Mesenchymal stem cell (in vitro differentiated cells and primary cell): ENCODE measurements around the gene MYMX. TPM values are rescaled to one million over a fixed set of nuclear protein-coding genes. Genes with fewer than 3 reads are reported as not detected.
A peak's percentile ranks its signal among the peaks of the same experiment; 100 is the strongest.

Source experiments
- DNase-seq: peaks from one replicate; pipeline ENCODE4 v3.0.0-alpha.2; 2013
- H2AFZ ChIP-seq: one replicate; pipeline ENCODE4 v1.6.1; 2013; ENCODE audit warnings: low read depth, mild to moderate bottlenecking, control low read depth, inconsistent platforms, low read length, moderate library complexity
- H2AK5ac ChIP-seq: 2 replicates; pipeline ENCODE4 v1.6.1; 2013; ENCODE audit warnings: low read length, moderate library complexity, mild to moderate bottlenecking, inconsistent platforms; ENCODE audit not compliant: severe bottlenecking
- H2BK120ac ChIP-seq: one replicate; pipeline ENCODE4 v1.6.1; 2013; ENCODE audit warnings: low read depth, mild to moderate bottlenecking, inconsistent platforms, low read length, moderate library complexity
- H2BK12ac ChIP-seq, 2 experiments: one replicate each; pipeline ENCODE4 v1.6.1; 2013; ENCODE audit warnings: inconsistent platforms in 2 of 2, low read length in 2 of 2, mild to moderate bottlenecking in 2 of 2, moderate library complexity in 2 of 2, control low read depth in 1 of 2
- H2BK15ac ChIP-seq: one replicate; pipeline ENCODE4 v1.6.1; 2013; ENCODE audit warnings: mild to moderate bottlenecking, low read depth, inconsistent platforms; ENCODE audit not compliant: poor library complexity, severe bottlenecking
- H2BK5ac ChIP-seq: 2 replicates; pipeline ENCODE4 v1.6.1; 2013; ENCODE audit warnings: low read depth, mild to moderate bottlenecking, low read length, control low read depth, inconsistent platforms; ENCODE audit not compliant: poor library complexity, severe bottlenecking
- H3K14ac ChIP-seq, 2 experiments: one replicate each; pipeline ENCODE4 v1.6.1; 2013; ENCODE audit warnings: inconsistent platforms in 2 of 2, low read length in 2 of 2, control low read depth in 1 of 2, mild to moderate bottlenecking in 1 of 2, moderate library complexity in 1 of 2
- H3K18ac ChIP-seq, 2 experiments: one replicate each; pipeline ENCODE4 v1.6.1; 2013; ENCODE audit warnings: inconsistent platforms in 2 of 2, low read length in 2 of 2, control low read depth in 1 of 2, low read depth in 1 of 2, mild to moderate bottlenecking in 1 of 2
- H3K23ac ChIP-seq, 2 experiments: one replicate each; pipeline ENCODE4 v1.6.1; 2013; ENCODE audit warnings: inconsistent platforms in 2 of 2, low read length in 2 of 2, mild to moderate bottlenecking in 2 of 2, moderate library complexity in 2 of 2, control low read depth in 1 of 2
- H3K27ac ChIP-seq: 2 replicates; pipeline ENCODE4 v1.5.1; 2013; ENCODE audit warnings: mild to moderate bottlenecking, moderate library complexity, low read length, control low read depth, inconsistent platforms; ENCODE audit not compliant: poor library complexity, severe bottlenecking
- H3K27me3 ChIP-seq, 2 experiments: 2 replicates each; pipeline versions ENCODE4 v1.6.1 to v1.7.0; 2013; ENCODE audit warnings: low read length in 2 of 2, mild to moderate bottlenecking in 2 of 2, moderate library complexity in 2 of 2, control low read depth in 1 of 2, inconsistent platforms in 1 of 2; ENCODE audit not compliant: control insufficient read depth in 1 of 2, insufficient read depth in 1 of 2
- H3K36me3 ChIP-seq, 2 experiments: 2 replicates each; pipeline versions ENCODE4 v1.6.1 to v1.7.0; 2013; ENCODE audit warnings: low read length in 2 of 2, control low read depth in 1 of 2, inconsistent platforms in 1 of 2, low read depth in 1 of 2, mild to moderate bottlenecking in 1 of 2; ENCODE audit not compliant: insufficient read depth in 2 of 2, control insufficient read depth in 1 of 2
- H3K4ac ChIP-seq, 2 experiments: one replicate each; pipeline ENCODE4 v1.6.1; 2013; ENCODE audit warnings: inconsistent platforms in 2 of 2, low read length in 2 of 2, mild to moderate bottlenecking in 2 of 2, moderate library complexity in 2 of 2, control low read depth in 1 of 2, low read depth in 1 of 2
- H3K4me1 ChIP-seq: 2 replicates; pipeline ENCODE4 v1.6.1; 2013; ENCODE audit warnings: low read depth, low read length, control low read depth; ENCODE audit not compliant: control insufficient read depth, insufficient read depth
- H3K4me2 ChIP-seq: 2 replicates; pipeline ENCODE4 v1.6.1; 2013; ENCODE audit warnings: low read length, mild to moderate bottlenecking, inconsistent platforms; ENCODE audit not compliant: poor library complexity, severe bottlenecking
- H3K4me3 ChIP-seq, 2 experiments: 2 replicates each; pipeline versions ENCODE4 v1.5.1 to v1.7.0; 2013; ENCODE audit warnings: low read length in 2 of 2, mild to moderate bottlenecking in 2 of 2, control low read depth in 1 of 2, low read depth in 1 of 2; ENCODE audit not compliant: insufficient read depth in 1 of 2
- H3K79me1 ChIP-seq: replicated peaks from 2 replicates; pipeline ENCODE4 v1.6.1; 2013; ENCODE audit warnings: mild to moderate bottlenecking, control low read depth, low read length, inconsistent platforms; ENCODE audit not compliant: poor library complexity, severe bottlenecking
- H3K9ac ChIP-seq: 2 replicates; pipeline ENCODE4 v1.7.0; 2013; ENCODE audit warnings: mild to moderate bottlenecking, low read length, moderate library complexity
- H3K9me3 ChIP-seq: 2 replicates; pipeline ENCODE4 v1.7.0; 2013; ENCODE audit warnings: mild to moderate bottlenecking, low read length; ENCODE audit not compliant: control insufficient read depth
- H4K8ac ChIP-seq: one replicate; pipeline ENCODE4 v1.6.1; 2013; ENCODE audit warnings: inconsistent platforms, mild to moderate bottlenecking, low read length, moderate library complexity
- H4K91ac ChIP-seq: one replicate; pipeline ENCODE4 v1.6.1; 2013; ENCODE audit warnings: mild to moderate bottlenecking, low read length, inconsistent platforms
- WGBS: methylation state at CpG from one replicate; pipeline ENCODE4 v1.1.7; 2013; ENCODE audit warnings: mixed read lengths; 5-methylcytosine and 5-hydroxymethylcytosine counted together
- small RNA-seq: library from polyadenylated mRNA; stranded (forward); fragments of <200 nt; extraction: miRNeasy Mini kit (QIAGEN cat#:217004); gene quantifications from one replicate; pipeline ENCODE3, GENCODE V24; 2013; ENCODE audit warnings: low read depth

MYMX gene

DNA sequence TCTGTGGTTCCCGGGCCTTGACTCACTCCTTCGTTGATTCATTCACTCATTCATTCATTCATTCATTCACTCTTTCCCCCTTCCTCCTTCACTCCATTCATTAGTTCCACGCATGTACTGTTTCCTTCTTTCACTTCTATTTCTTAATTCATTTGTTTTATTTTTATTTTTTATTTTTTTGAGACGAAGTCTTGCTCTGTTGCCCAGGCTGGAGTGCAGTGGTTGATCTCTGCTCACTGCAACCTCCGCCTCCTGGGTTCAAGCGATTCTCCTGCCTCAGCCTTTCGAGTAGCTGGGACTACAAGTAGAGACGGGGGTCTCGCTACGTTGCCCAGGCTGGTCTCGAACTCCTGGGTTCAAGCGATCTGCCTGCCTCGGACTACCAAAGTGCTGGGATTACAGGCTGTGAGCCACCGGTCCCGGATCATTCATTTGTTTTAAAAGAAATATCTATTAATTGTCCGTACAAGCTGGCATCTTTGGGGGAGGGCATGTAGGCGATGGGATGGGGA is 49.1 kb downstream of the MYMX start:
- H4K8ac ChIP-seq, result no peak overlapping the region
- no peak overlapping the region for H3K27ac ChIP-seq
- H3K18ac ChIP-seq, result no peak overlapping the region
- DNase-seq, result no peak
- WGBS, result 73% methylated on average over 15 of the region's 17 CpGs
- no peaks in the 10 kb centered on the region for H3K9me3 ChIP-seq
- no peak overlapping the region for H2BK15ac ChIP-seq
- H2BK5ac ChIP-seq, result no peak overlapping the region
- H3K79me1 ChIP-seq, result peaks cover 15% of the 10 kb centered on the region
- no peak overlapping the region for H3K9ac ChIP-seq
- no peak overlapping the region for H3K23ac ChIP-seq
- H2BK12ac ChIP-seq, result no peak overlapping the region
- H2AK5ac ChIP-seq, result no peak overlapping the region
- H2AFZ ChIP-seq, result no peak overlapping the region
- peaks cover 22 to 31% of the 10 kb centered on the region in 2 experiments for H3K27me3 ChIP-seq
- peak overlapping the region in 1 of 2 experiments; percentile 56 for H3K4me3 ChIP-seq
- peaks cover 33% of the 10 kb centered on the region for H3K4me1 ChIP-seq
- H3K14ac ChIP-seq, result no peak overlapping the region
- peaks cover 7 to 13% of the 10 kb centered on the region in 2 experiments for H3K36me3 ChIP-seq
- no peak overlapping the region for H2BK120ac ChIP-seq
- H4K91ac ChIP-seq, result no peak overlapping the region
- H3K4ac ChIP-seq, result no peak overlapping the region
- no peak overlapping the region for H3K4me2 ChIP-seq

- Histone ChIP-seq H3K18ac (no peak overlapping the region), H3K14ac (no peak overlapping the region), H2BK15ac (no peak overlapping the region), H3K9me3 (no peaks in the 10 kb centered on the region), H3K4ac (no peak overlapping the region), H3K4me1 (peaks cover 33% of the 10 kb centered on the region), H2BK12ac (no peak overlapping the region), H2BK5ac (no peak overlapping the region), H4K91ac (no peak overlapping the region), H2AK5ac (no peak overlapping the region), H3K4me3 (no peak overlapping the region), H3K9ac (no peak overlapping the region), H3K4me2 (no peak overlapping the region), H2AFZ (no peak overlapping the region), H3K23ac (no peak overlapping the region), H3K36me3 (peaks cover 3 to 13% of the 10 kb centered on the region in 2 experiments), H3K27ac (no peak overlapping the region), H3K27me3 (peaks cover 26 to 35% of the 10 kb centered on the region in 2 experiments), H4K8ac (no peak overlapping the region), H2BK120ac (no peak overlapping the region), H3K79me1 (peaks cover 13% of the 10 kb centered on the region)
- 94% methylated on average over 3 of the region's 3 CpGs for WGBS
- DNase-seq, result no peak
Observed at GRCh38 chr6:44266347-44266746, 49.6 kb downstream of the MYMX start.

- DNase-seq, result no peak
- Histone ChIP-seq H4K91ac (no peak overlapping the region), H3K14ac (no peak overlapping the region), H2BK120ac (no peak overlapping the region), H3K4me1 (peaks cover 26% of the 10 kb centered on the region), H3K27me3 (peaks cover 35 to 44% of the 10 kb centered on the region in 2 experiments), H2BK15ac (no peak overlapping the region), H3K36me3 (peaks cover 0 to 4% of the 10 kb centered on the region in 2 experiments), H2AK5ac (no peak overlapping the region), H2BK5ac (no peak overlapping the region), H2AFZ (no peak overlapping the region), H3K18ac (no peak overlapping the region), H3K9ac (no peak overlapping the region), H4K8ac (no peak overlapping the region), H3K23ac (no peak overlapping the region), H3K4ac (no peak overlapping the region), H3K4me3 (no peak overlapping the region), H3K79me1 (peaks cover 4% of the 10 kb centered on the region), H3K9me3 (no peaks in the 10 kb centered on the region), H2BK12ac (no peak overlapping the region), H3K27ac (no peak overlapping the region), H3K4me2 (no peak overlapping the region)
- 73% methylated on average over 10 of the region's 10 CpGs for WGBS
Observed at GRCh38 chr6:44267252-44267651, 50.5 kb downstream of the MYMX start.

Small RNAs within 50 kb of the gene (small RNA-seq; reads per million reads assigned to genes)
- gene RN7SL811P, result not detected
